Activated T-cell treated with anti-CD3 and anti-CD28 coated beads for 4 hours (primary cell): ENCODE data around the gene EPHA6.

ENCODE experiments used
- DNase-seq: peaks from one replicate; pipeline ENCODE4 v3.0.0-alpha.2; 2020

Gene EPHA6

GRCh38 chr3:97037294-97037943 lies 223.0 kb downstream of the EPHA6 start:
- DNase-seq = no peak

GRCh38 chr3:97043411-97043810 lies 229.0 kb downstream of the EPHA6 start:
- no peak for DNase-seq

GRCh38 chr3:97057365-97057764 lies 243.0 kb downstream of the EPHA6 start:
- no peak for DNase-seq

GRCh38 chr3:97059168-97059567 lies 244.8 kb downstream of the EPHA6 start:
- DNase-seq = no peak

GRCh38 chr3:97066531-97066930 lies 252.1 kb downstream of the EPHA6 start:
- DNase-seq = no peak

GRCh38 chr3:97070302-97070701 lies 255.9 kb downstream of the EPHA6 start:
- DNase-seq = no peak

- DNase-seq = no peak
These were observed 260.2 kb downstream of the EPHA6 start for GRCh38 chr3:97074546-97074945.

GRCh38 chr3:97076673-97077072 lies 262.3 kb downstream of the EPHA6 start:
- no peak for DNase-seq

GRCh38 chr3:97089621-97090020 lies 275.2 kb downstream of the EPHA6 start:
- no peak for DNase-seq

GRCh38 chr3:97102641-97103040 lies 288.2 kb downstream of the EPHA6 start:
- DNase-seq = no peak

GRCh38 chr3:97105989-97106651 lies 291.7 kb downstream of the EPHA6 start:
- DNase-seq = no peak

GRCh38 chr3:97106652-97106989 lies 292.2 kb downstream of the EPHA6 start:
- DNase-seq = no peak

- DNase-seq = no peak
These were observed 293.7 kb downstream of the EPHA6 start for GRCh38 chr3:97108136-97108535.

GRCh38 chr3:97111244-97111643 lies 296.9 kb downstream of the EPHA6 start:
- no peak for DNase-seq

- DNase-seq = no peak
These were observed 307.0 kb downstream of the EPHA6 start for GRCh38 chr3:97121386-97121785.

GRCh38 chr3:97125902-97126499 lies 311.6 kb downstream of the EPHA6 start:
- no peak for DNase-seq

- DNase-seq = no peak
These were observed 317.1 kb downstream of the EPHA6 start for GRCh38 chr3:97131476-97131875.

GRCh38 chr3:97138914-97139541 lies 324.6 kb downstream of the EPHA6 start:
- no peak for DNase-seq

- DNase-seq = no peak
These were observed 334.5 kb downstream of the EPHA6 start for GRCh38 chr3:97148931-97149330.

GRCh38 chr3:97161169-97161568 lies 346.8 kb downstream of the EPHA6 start:
- DNase-seq = no peak

- DNase-seq = no peak
These were observed 362.8 kb downstream of the EPHA6 start for GRCh38 chr3:97177242-97177641.

- no peak for DNase-seq
These were observed 367.3 kb downstream of the EPHA6 start for GRCh38 chr3:97181704-97182103.

- no peak for DNase-seq
These were observed 373.4 kb downstream of the EPHA6 start for GRCh38 chr3:97187771-97188170.

- no peak for DNase-seq
These were observed 375.4 kb downstream of the EPHA6 start for GRCh38 chr3:97189835-97190234.
